ENCODE results near the gene GIPC2.

GIPC2 gene

DNA sequence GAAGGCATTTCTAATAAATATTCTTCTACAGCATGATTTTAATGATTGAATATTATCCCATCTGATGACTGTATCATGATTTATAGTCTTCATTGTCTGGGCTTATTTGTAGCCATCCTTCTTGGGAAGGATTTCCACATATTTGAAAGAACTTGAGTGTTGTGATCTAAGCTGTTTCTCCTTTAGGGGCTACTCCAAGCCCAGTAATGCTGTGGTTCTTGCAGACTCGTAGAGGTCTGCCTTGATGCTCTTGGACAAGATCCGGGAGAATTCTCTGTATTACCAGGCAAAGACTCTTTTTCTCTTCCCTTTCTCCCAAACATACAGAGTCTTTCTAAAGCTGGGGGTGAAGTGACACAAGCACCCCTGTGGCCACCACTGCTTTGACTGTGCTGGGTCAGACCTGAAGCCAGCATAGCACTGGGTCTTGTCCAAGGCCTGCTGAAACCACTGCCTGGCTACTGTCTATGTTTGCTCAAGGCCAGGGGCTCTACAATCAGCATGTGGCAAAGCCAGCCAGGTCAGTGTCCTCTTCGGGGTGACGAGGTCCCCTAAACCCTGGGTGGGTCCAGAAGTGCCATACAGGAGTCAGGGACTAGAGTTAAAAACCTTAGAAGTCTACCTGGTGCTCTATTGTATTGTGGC, 107.4 kb downstream of the GIPC2 start:
- DNase-seq, result no peak

DNA sequence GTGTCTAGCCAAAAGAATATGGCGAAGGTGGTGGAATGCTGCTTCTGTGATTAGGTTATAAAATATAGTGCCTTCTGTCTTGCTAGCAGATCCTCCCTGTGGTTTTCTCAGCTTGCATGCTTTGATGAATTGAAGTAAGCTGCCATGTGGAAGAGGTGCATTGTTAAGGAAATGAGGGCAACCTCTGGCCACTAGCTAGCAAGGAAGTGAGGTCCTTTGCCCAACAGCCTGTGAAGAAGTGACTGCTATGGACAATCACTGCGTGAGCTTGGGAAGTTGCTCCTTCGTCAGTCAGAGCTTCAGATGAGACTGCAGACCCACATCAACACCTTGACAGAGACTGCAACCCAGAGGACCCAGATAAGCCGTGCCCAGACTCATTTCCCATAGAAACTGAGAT, 109.4 kb downstream of the GIPC2 start:
- no peak for DNase-seq

DNA sequence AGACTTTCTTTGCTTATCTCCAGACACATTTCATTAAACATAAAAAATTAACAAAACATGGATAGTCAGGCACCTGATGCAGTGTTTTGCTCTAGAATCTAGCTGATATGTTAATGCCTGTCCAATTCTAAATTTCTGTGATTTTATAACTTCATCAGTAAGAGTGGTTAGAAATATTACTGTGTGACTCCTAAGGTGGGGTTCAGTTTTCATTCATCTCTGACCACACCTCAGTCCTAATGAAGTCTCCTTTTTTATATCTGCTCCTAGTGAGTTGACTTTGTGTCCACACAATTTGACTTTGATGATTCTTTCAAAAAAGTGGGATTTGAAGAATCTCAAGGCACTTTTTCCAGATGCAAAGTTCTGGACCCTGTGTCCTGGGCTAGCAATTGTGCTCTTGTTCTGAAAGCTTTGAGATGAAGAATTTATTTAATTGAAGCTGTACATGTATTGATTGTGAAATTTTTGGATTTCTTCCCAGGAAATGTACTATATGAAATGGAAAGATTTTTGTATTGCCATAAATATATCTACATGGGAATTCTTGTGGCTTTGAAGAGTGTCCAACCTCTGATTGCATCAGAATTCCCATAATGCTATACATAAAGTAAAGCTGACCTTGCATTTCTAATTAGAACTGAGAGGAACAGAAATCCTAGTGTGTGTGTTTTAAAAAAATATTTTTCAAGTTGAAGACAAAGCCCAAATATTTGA, 111.2 kb downstream of the GIPC2 start:
- DNase-seq, result no peak

GRCh38 chr1:78165816-78166215, 120.0 kb downstream of the GIPC2 start:
- DNase-seq, result no peak

GRCh38 chr1:78168306-78168705, 122.5 kb downstream of the GIPC2 start:
- DNase-seq, result no peak

GRCh38 chr1:78170859-78171258, 125.1 kb downstream of the GIPC2 start:
- DNase-seq, result no peak

GRCh38 chr1:78171736-78172590, 126.2 kb downstream of the GIPC2 start:
- no peak for DNase-seq

- no peak for DNase-seq
Measured at GRCh38 chr1:78176448-78176847, 130.7 kb downstream of the GIPC2 start.

DNA sequence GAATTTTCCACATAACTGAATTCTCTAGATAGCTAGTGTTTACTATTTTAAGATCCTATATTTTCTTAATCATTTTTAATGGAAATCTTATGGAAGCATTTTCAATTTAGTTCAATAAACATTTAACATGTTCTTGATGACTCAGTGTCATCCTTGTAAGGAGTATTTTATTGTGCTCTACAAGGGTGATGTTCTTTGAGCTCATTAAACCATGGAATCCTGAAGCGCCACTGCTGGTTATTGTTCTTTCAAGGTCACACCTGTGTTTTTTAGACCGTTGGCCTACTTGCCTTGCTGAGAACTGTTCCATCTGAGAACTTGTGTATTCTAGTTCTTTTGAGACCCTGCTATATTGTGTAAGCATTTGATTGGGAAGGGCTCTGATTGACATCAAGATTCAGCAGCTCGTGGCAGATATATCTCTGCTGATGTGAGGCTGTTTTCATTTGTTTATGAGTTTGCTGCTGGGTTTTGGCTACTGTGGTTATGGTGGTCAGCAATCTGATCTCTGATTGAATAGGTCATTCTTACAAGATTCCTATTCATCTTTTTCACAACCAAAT, 132.0 kb downstream of the GIPC2 start:
- no peak for DNase-seq

DNA sequence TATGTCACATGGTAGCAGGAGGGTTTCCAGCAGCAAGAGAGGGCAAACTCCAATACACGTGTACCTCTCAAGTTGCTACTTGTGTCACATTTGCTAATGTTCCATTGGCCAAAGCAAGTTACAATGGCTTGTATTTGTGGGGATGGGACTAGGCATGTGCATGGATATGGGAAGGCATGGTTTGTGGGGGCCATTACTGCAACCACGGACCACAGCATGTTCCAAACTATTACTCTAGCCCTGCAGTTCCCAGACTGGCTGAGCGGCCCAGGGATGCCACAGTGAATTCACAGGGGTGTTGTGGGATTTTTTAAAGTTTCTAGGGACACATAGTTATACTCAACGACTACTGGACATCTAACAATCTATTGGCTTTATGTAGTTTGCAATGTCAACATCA, 133.1 kb downstream of the GIPC2 start:
- no peak for DNase-seq

DNA sequence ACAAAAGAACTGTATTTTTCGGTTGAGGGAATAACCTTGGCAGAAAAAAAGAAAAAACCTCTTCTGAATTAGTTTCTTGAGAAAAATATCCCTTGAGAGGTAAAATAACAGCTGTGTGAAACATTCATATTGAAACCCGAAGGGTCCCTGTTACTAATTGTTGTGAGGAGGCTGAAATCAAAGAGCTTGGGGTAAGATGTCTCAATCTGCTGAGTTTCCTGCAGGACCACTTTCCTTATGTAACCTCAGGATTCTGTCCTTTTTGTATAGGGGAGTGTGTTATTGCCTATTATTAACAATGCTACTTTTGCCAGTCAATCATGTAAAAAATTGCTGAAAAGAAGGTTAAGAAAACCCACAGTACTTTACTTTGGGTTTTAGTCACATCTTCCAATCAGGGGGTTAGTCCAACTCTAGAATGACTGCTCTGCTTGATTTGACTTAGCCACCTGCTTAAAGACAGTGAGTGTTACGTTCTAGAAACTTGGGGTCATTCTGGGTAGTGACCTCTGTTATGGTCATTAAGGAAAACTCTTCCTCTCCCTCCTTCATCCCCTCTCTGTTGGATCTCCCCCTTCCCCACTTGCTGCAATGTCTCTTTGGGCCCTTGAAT, 138.8 kb downstream of the GIPC2 start:
- no peak for DNase-seq

Data from activated CD4-positive, alpha-beta T cell treated with anti-CD3 and anti-CD28 coated beads for 1 hour (primary cell).